Endodermal cell (in vitro differentiated cells): ENCODE measurements around the gene RPL18. TPM values are rescaled to one million over a fixed set of nuclear protein-coding genes. Genes with fewer than 3 reads are reported as not detected.

Experiments
- DNase-seq: peaks from one replicate; pipeline ENCODE4 v3.0.0-alpha.2; 2017
- H3K27ac ChIP-seq: 2 replicates; pipeline ENCODE4 v1.5.1; 2013; ENCODE audit warnings: mild to moderate bottlenecking, low read depth, low read length, moderate library complexity
- H3K27me3 ChIP-seq: 2 replicates; pipeline ENCODE4 v1.6.1; 2013; ENCODE audit warnings: mild to moderate bottlenecking, low read length, moderate library complexity; ENCODE audit not compliant: insufficient read depth, control insufficient read depth, poor library complexity, severe bottlenecking
- H3K36me3 ChIP-seq: 2 replicates; pipeline ENCODE4 v1.7.0; 2013; ENCODE audit warnings: mild to moderate bottlenecking, low read length, moderate library complexity; ENCODE audit not compliant: control insufficient read depth, insufficient read depth
- H3K4me1 ChIP-seq: one replicate; pipeline ENCODE4 v1.7.0; 2013; ENCODE audit warnings: low read length; ENCODE audit not compliant: control insufficient read depth, insufficient read depth
- H3K4me3 ChIP-seq: 2 replicates; pipeline ENCODE4 v1.5.1; 2013; ENCODE audit warnings: mild to moderate bottlenecking, low read length, moderate library complexity
- H3K9ac ChIP-seq: 2 replicates; pipeline ENCODE4 v1.6.1; 2013; ENCODE audit warnings: mild to moderate bottlenecking, low read length, moderate library complexity; ENCODE audit not compliant: poor library complexity, severe bottlenecking; ENCODE audit errors: extremely low read depth
- H3K9me3 ChIP-seq: 2 replicates; pipeline ENCODE4 v1.6.1; 2013; ENCODE audit warnings: mild to moderate bottlenecking, low read length, moderate library complexity; ENCODE audit not compliant: control insufficient read depth
- H3K27ac Mint-ChIP-seq: 2 replicates; pipeline ENCODE4 v1.8.0; 2020; ENCODE audit warnings: mixed read lengths
- H3K27me3 Mint-ChIP-seq: 2 replicates; pipeline ENCODE4 v1.8.0; 2021; ENCODE audit warnings: mild to moderate bottlenecking, mixed read lengths; ENCODE audit not compliant: insufficient read depth
- H3K36me3 Mint-ChIP-seq: 2 replicates; pipeline ENCODE4 v1.8.0; 2020; ENCODE audit warnings: low read depth, mixed read lengths
- H3K4me1 Mint-ChIP-seq: 2 replicates; pipeline ENCODE4 v1.8.0; 2020; ENCODE audit warnings: mixed read lengths
- H3K4me3 Mint-ChIP-seq: 2 replicates; pipeline ENCODE4 v1.8.0; 2020; ENCODE audit warnings: mild to moderate bottlenecking, moderate library complexity, mixed read lengths
- H3K9me3 Mint-ChIP-seq: 2 replicates; pipeline ENCODE4 v1.8.0; 2020; ENCODE audit warnings: mild to moderate bottlenecking, mixed read lengths
- CTCF ChIP-seq: fragments of 200-600 bp; sonication (generic); conservative IDR thresholded peaks from 2 replicates; pipeline ENCODE4 v1.5.0; 2021; ENCODE audit warnings: antibody characterized with exemption, mild to moderate bottlenecking
- WGBS, 2 experiments: methylation state at CpG; one replicate each; pipeline versions ENCODE4 v1.1.5 to v1.1.7; 2013; ENCODE audit warnings: missing lambda C conversion rate in 2 of 2, mixed read lengths in 1 of 2; ENCODE audit not compliant: insufficient coverage in 1 of 2, insufficient read length in 1 of 2; 5-methylcytosine and 5-hydroxymethylcytosine counted together
- total RNA-seq, 2 donors: library from RNA; stranded (reverse); fragmentation: NEBNext Ultra II Directional in 1 of 2; extraction: Animal tissue kit (Norgen Biotek cat#: 25700) in 1 of 2; gene quantifications; 2 replicates in 1 of 2; 3 replicates in 1 of 2; pipeline ENCODE4 v1.2.1, GENCODE V29; 2021

RPL18 gene
- total RNA-seq, 2 donors from 2014 or later = 1,531 to 1,574 TPM

- Histone ChIP-seq H3K4me3 (no peak overlapping the region), H3K9ac (no peak overlapping the region), H3K9me3 (no peaks in the 10 kb centered on the region), H3K4me1 (no peaks in the 10 kb centered on the region), H3K27me3 (no peaks in the 10 kb centered on the region), H3K27ac (no peak overlapping the region), H3K36me3 (no peaks in the 10 kb centered on the region)
- Mint-ChIP-seq H3K4me1 (peaks cover 8% of the 10 kb centered on the region), H3K9me3 (peaks cover 6% of the 10 kb centered on the region), H3K27me3 (no peaks in the 10 kb centered on the region), H3K27ac (no peak overlapping the region), H3K36me3 (no peaks in the 10 kb centered on the region), H3K4me3 (no peak overlapping the region)
- TF ChIP-seq CTCF = no peak
- DNase-seq = no peak
- 80 to 93% methylated on average over 1 to 2 of the region's 2 CpGs for WGBS, 2 experiments
These were observed 29.2 kb upstream of the RPL18 start for GRCh38 chr19:48648134-48648533.

- H3K36me3 ChIP-seq = no peaks in the 10 kb centered on the region
- H3K9ac ChIP-seq = no peak overlapping the region
- H3K4me1 Mint-ChIP-seq = peaks cover 7% of the 10 kb centered on the region
- H3K9me3 ChIP-seq = no peaks in the 10 kb centered on the region
- no peaks in the 10 kb centered on the region for H3K27me3 ChIP-seq
- H3K27me3 Mint-ChIP-seq = no peaks in the 10 kb centered on the region
- H3K4me1 ChIP-seq = no peaks in the 10 kb centered on the region
- no peak overlapping the region for H3K4me3 ChIP-seq
- H3K27ac ChIP-seq = no peak overlapping the region
- DNase-seq = no peak
- peaks cover 10% of the 10 kb centered on the region for H3K36me3 Mint-ChIP-seq
- peaks cover 4% of the 10 kb centered on the region for H3K9me3 Mint-ChIP-seq
- peak overlapping the region; percentile 76 for H3K4me3 Mint-ChIP-seq
- WGBS, 2 experiments = 30 to 47% methylated on average over 3 to 8 of the region's 10 CpGs
- no peak for TF ChIP-seq CTCF
- no peak overlapping the region for H3K27ac Mint-ChIP-seq
These were observed 27.8 kb upstream of the RPL18 start for GRCh38 chr19:48646722-48647216.

- Mint-ChIP-seq H3K9me3 (peaks cover 3% of the 10 kb centered on the region), H3K27me3 (peaks cover 2% of the 10 kb centered on the region), H3K4me3 (peak within 1 kb of the TSS; percentile 76), H3K4me1 (peaks cover 7% of the 10 kb centered on the region), H3K27ac (peak within 1 kb of the TSS; percentile 87), H3K36me3 (peaks cover 14% of the 10 kb centered on the region)
- Histone ChIP-seq H3K27ac (peak within 1 kb of the TSS; percentile 58), H3K4me1 (no peaks in the 10 kb centered on the region), H3K9me3 (no peaks in the 10 kb centered on the region), H3K4me3 (peak within 1 kb of the TSS; percentile 86), H3K36me3 (no peaks in the 10 kb centered on the region), H3K9ac (peak within 1 kb of the TSS; percentile 40), H3K27me3 (no peaks in the 10 kb centered on the region)
- peak; percentile 93 for TF ChIP-seq CTCF
- DNase-seq = peak; percentile 98
- WGBS, 2 experiments = 0% methylated on average over 13 to 32 of the region's 33 CpGs
These were observed 27.2 kb upstream of the RPL18 start, which contains the start of gene CA11 for GRCh38 chr19:48646001-48646721. TSS of gene CA11 (minus strand) at chr19:48646187. CDS start at chr19:48645632, 555 bp downstream.
